Measurements from ENCODE around the gene INSL3. TPM values are rescaled to one million over a fixed set of nuclear protein-coding genes. Genes with fewer than 3 reads are reported as not detected.
A peak's percentile ranks its signal among the peaks of the same experiment; 100 is the strongest.

The INSL3 gene
- total and polyA plus RNA-seq, 2 of the 8 experiments (the other 6 are each of a cell fraction or from before 2014, with no cell fraction given): 0.41 to 1.5 TPM

- Histone ChIP-seq H2AFZ (ENCODE audit: low read length) (no peak overlapping the region), H2AK5ac (ENCODE audit: low read depth, low read length) (no peak overlapping the region), H3K14ac (ENCODE audit: insufficient read length) (no peak overlapping the region), H3K56ac (replicated peaks; ENCODE audit: insufficient read length, low read depth, low read length) (no peak overlapping the region), H2BK12ac (ENCODE audit: low read depth, low read length) (no peak overlapping the region), H3K27me3 (replicated peaks in 1 of 4; ENCODE audit: control insufficient read depth in 3 of 4, extremely low read depth in 1 of 4, insufficient read depth in 3 of 4, low read length in 3 of 4) (peaks cover 0 to 3% (median 1%) of the 10 kb centered on the region in 4 experiments; a peak in 2 of 7 replicates), H2BK15ac (ENCODE audit: low read length) (0 out of 2 replicates have a peak overlapping the region, but pooled peaks have one; percentile 2), H3K79me1 (ENCODE audit: low read depth, low read length) (no peaks in the 10 kb centered on the region), H3K9ac (replicated peaks in 1 of 4; ENCODE audit: extremely low read depth in 1 of 4, low read depth in 3 of 4, low read length in 3 of 4) (no peak overlapping the region), H3K23me2 (ENCODE audit: low read depth, low read length) (peaks cover 1% of the 10 kb centered on the region; the same call in 1 of the 2 replicates), H3K9me3 (ENCODE audit: insufficient read depth in 2 of 2, low read depth in 1 of 2, low read length in 1 of 2) (no peaks in the 10 kb centered on the region), H3K4me1 (replicated peaks in 1 of 4; ENCODE audit: control insufficient read depth in 3 of 4, insufficient read depth in 4 of 4, low read length in 3 of 4) (peaks cover 0 to 14% (median 4%) of the 10 kb centered on the region in 4 experiments; a peak in 4 of 7 replicates), H3K4ac (replicated peaks; ENCODE audit: insufficient read length, low read depth, low read length) (no peak overlapping the region), H2BK5ac (ENCODE audit: low read depth, low read length) (no peak overlapping the region), H4K5ac (ENCODE audit: insufficient read length, low read depth, low read length) (no peak overlapping the region), H3K79me2 (ENCODE audit: control insufficient read depth in 1 of 2, insufficient read depth in 2 of 2, low read length in 2 of 2) (no peaks in the 10 kb centered on the region), H2BK20ac (ENCODE audit: low read length) (no peak overlapping the region), H3K23ac (ENCODE audit: insufficient read length) (no peak overlapping the region), H3K4me3 (ENCODE audit: extremely low read depth in 1 of 4, insufficient read depth in 2 of 4, low read depth in 3 of 4, low read length in 4 of 4) (no peak overlapping the region), H3K36me3 (ENCODE audit: control insufficient read depth in 2 of 4, insufficient read depth in 4 of 4, low read length in 3 of 4) (no peaks in the 10 kb centered on the region), H3K27ac (ENCODE audit: low read depth, low read length) (no peak overlapping the region), H4K91ac (replicated peaks; ENCODE audit: insufficient read length, low read length) (no peak overlapping the region), H4K8ac (ENCODE audit: extremely low read depth, insufficient read depth, low read length) (no peak overlapping the region; the same call in 1 of the 2 replicates), H3K4me2 (ENCODE audit: insufficient read depth in 1 of 2, low read depth in 2 of 2, low read length in 2 of 2) (no peak overlapping the region), H3K18ac (ENCODE audit: extremely low read depth, low read length) (peak overlapping the region; percentile 19; the same call in 1 of the 2 replicates), H2BK120ac (replicated peaks; ENCODE audit: low read depth, low read length) (no peak overlapping the region), H4K20me1 (replicated peaks in 1 of 2; ENCODE audit: control insufficient read depth in 1 of 2, insufficient read depth in 2 of 2, low read length in 2 of 2) (peaks cover 0 to 5% of the 10 kb centered on the region in 2 experiments)
- DNase-seq (ENCODE audit: low read depth in 1 of 2, low spot score in 2 of 2): no peak
- WGBS, 2 experiments (ENCODE audit: extremely low coverage in 1 of 2, insufficient coverage in 1 of 2, insufficient read length in 1 of 2, insufficient replicate concordance in 2 of 2, low coverage in 1 of 2, low lambda C conversion rate in 2 of 2, missing lambda C conversion rate in 1 of 2): 79% methylated on average over 8 of the region's 8 CpGs; no CpG with 5 or more reads in 1 of the 2 experiments
- ChIA-PET CTCF (ENCODE audit: partially characterized antibody) (interaction anchor here (0.6 to 3.7 kb wide), 10 partner anchors 8 to 229 kb away, joined by 3 to 19 read pairs (median 5); partner anchors contain the start of genes B3GNT3, JAK3 and RPL18A), POLR2A (ENCODE audit: partially characterized antibody) (interaction anchor here (0.5 to 12.5 kb wide), 3 partner anchors 27 to 699 kb away, joined by 3 to 133 read pairs (median 5); partner anchors contain the start of gene RPL18A)
- FAIRE-seq: no peak
- TF ChIP-seq ATF3 (IDR thresholded peaks at IDR 0.05; ENCODE audit: insufficient read depth, low read depth, low read length) (no peak), CREB1 (IDR thresholded peaks at IDR 0.05) (no peak), HDAC6 (IDR thresholded peaks at IDR 0.05; ENCODE audit: low read depth, low read length) (no peak), EGR1 (IDR thresholded peaks at IDR 0.05; ENCODE audit: borderline replicate concordance, low read depth, low read length) (no peak), CEBPB (IDR thresholded peaks at IDR 0.05; ENCODE audit: low read depth, low read length) (no peak), KDM1A (IDR thresholded peaks at IDR 0.05; ENCODE audit: borderline replicate concordance, low read length) (no peak)
Observed at GRCh38 chr19:17835182-17836006, 14.1 kb upstream of the INSL3 start.

Measured in H1 (cell line).